Heart right ventricle (tissue), 16 donors: ENCODE results near the gene XNDC1N. TPM values are rescaled to one million over a fixed set of nuclear protein-coding genes. Genes with fewer than 3 reads are reported as not detected.
"Not testable (repeated sequence)": the region's sequence is repeated elsewhere in the genome, so short reads cannot be mapped to it uniquely, and the experiment has no call there.

Experiments
- ATAC-seq, 8 donors: fragments of 200-7000 bp; cut with Tn5 transposase; one replicate each; pipeline ENCODE4 v1.9.1; 2020; ENCODE audit warnings: mild to moderate bottlenecking in 8 of 8, moderate library complexity in 8 of 8, moderate number of reproducible peaks in 1 of 8
- DNase-seq, 2 donors: peaks; one replicate each; pipeline ENCODE4 v3.0.0-alpha.2; 2020
- H3K27ac ChIP-seq, 10 donors: fragments of 200-600 bp; sonication (generic) in 2 of 10; one replicate each; pipeline versions ENCODE4 v1.5.0 to v1.8.0; 2020 to 2022; ENCODE audit warnings: mild to moderate bottlenecking in 3 of 10
- H3K27me3 ChIP-seq, 7 donors: fragments of 200-600 bp; one replicate each; pipeline ENCODE4 v1.8.0; 2021 to 2022; ENCODE audit warnings: mild to moderate bottlenecking in 2 of 7
- H3K36me3 ChIP-seq, 9 donors: fragments of 200-600 bp; sonication (generic) in 1 of 9; one replicate each; pipeline versions ENCODE4 v1.5.0 to v1.8.0; 2020 to 2022; ENCODE audit warnings: mild to moderate bottlenecking in 2 of 9
- H3K4me1 ChIP-seq, 9 donors: fragments of 200-600 bp; sonication (generic) in 1 of 9; one replicate each; pipeline versions ENCODE4 v1.5.0 to v1.8.0; 2020 to 2022; ENCODE audit warnings: mild to moderate bottlenecking in 4 of 9
- H3K4me3 ChIP-seq, 10 donors: fragments of 200-600 bp; sonication (generic) in 2 of 10; one replicate each; pipeline versions ENCODE4 v1.5.0 to v1.8.0; 2020 to 2022; ENCODE audit warnings: mild to moderate bottlenecking in 7 of 10, moderate library complexity in 2 of 10
- H3K9me3 ChIP-seq, 11 donors: fragments of 200-600 bp in 10 of 11; sonication (generic) in 2 of 11; one replicate each; pipeline versions ENCODE4 v1.5.0 to v1.8.0; 2013 to 2022; ENCODE audit warnings: mild to moderate bottlenecking in 2 of 11, control low read depth in 1 of 11, moderate library complexity in 1 of 11
- WGBS, 2 donors: extraction: QIAGEN DNeasy Blood & Tissue Kit; methylation state at CpG; one replicate each; pipeline ENCODE4 v1.1.7; 2013; ENCODE audit warnings: inconsistent platforms in 1 of 2; 5-methylcytosine and 5-hydroxymethylcytosine counted together
- intact Hi-C, 10 donors: fragments of 100-400 bp; cut with DNase I; formaldehyde crosslinking; loops; one replicate each; pipeline versions ENCODE4 v1.11.1 to v1.14.2; 2022
- polyA plus RNA-seq, 2 donors: library from polyadenylated mRNA; stranded (reverse); fragments of 200-250 nt; gene quantifications; one replicate each; pipeline ENCODE4 v1.2.3, GENCODE V29; 2013
- total RNA-seq, 10 donors: library from RNA; stranded (reverse); fragmentation: NEBNext Ultra II Directional in 3 of 10; extraction: Animal tissue kit (Norgen Biotek cat#: 25700) in 3 of 10; gene quantifications; one replicate each; pipeline versions ENCODE4 v1.2.1 to v1.2.4, GENCODE V29; 2021 to 2023
- TF ChIP-seq, protein P1 (sequence below), 9 donors: fragments of 200-600 bp; sonication (generic) in 2 of 9; IDR thresholded peaks; one replicate each; pipeline versions ENCODE4 v1.5.0 to v1.8.0; 2021 to 2022; ENCODE audit warnings: antibody characterized with exemption in 9 of 9, mild to moderate bottlenecking in 5 of 9, moderate library complexity in 1 of 9
- donor health status: Arrhythmogenic right ventricular cardiomyopathy.
- donor health status: ischemic (EF 13 %, LVEDD 7.1; RV severe dilation, severe dysfunction).
- donor health status: healthy with polysubstance abuse.
- donor health status: DM: no; HTN: yes; CAD: no.
- donor health status: DM: no; HTN: no; CAD: no.
- donor health status: ischemic (EF 25% LVEDD 6.9; RV normal size, moderate dysfunction).
- donor health status: ischemic (EF 25% LVEDD 5.7; RV mildly dilated, moderate dysfunction).
- donor health status: healthy.
- donor health status: DM: yes; HTN: yes; CAD: no.
- donor health status: Ischemic cardiomyopathy.
- donor health status: ischemic (EF 35%, LVEDD 5.7; RV mildly dilated, moderate dysfunction).
- donor health status: nonischemic (EF 11% LVEDD 7.7; RV severe dilation, severe dysfunction).
- donor health status: DM: yes; HTN: yes; CAD: no.
- donor health status: PGD.
- donor health status: ischemic (EF 29% LVEDD 5.4; RV normal size, mild dysfunction).
- donor health status: nonischemic (EF 23%, LVEDD 6.1; RV moderate dilation, normal function).

The XNDC1N gene
- total and polyA plus RNA-seq, 12 donors = 1.00 to 4.7 (median 3.4) TPM

DNA sequence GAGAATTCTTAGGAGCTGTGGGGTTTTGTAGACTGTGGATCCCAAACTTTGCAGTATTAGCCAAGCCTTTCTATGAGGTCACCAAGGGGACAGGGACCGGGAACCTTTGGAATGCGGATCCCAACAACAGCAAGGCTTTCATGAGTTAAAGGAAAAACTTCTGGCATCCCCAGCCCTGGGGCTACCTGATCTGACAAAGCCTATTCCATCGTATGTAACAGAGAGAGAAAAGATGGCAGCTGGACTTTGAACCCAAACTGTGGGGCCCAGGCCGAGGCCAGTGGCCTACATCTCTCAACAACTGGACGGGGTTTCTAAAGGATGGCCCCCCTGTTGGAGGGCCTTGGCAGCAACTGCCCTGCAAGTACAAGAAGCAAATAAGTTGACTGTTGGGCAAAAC lies 17.6 kb downstream of the XNDC1N start:
- ATAC-seq, H3K9me3 ChIP-seq, DNase-seq, H3K27ac ChIP-seq, H3K4me3 ChIP-seq, H3K27me3 ChIP-seq, H3K4me1 ChIP-seq, intact Hi-C loops: not testable (repeated sequence)
- H3K36me3 ChIP-seq = peaks cover 0 to 55% (median 13%) of the 10 kb centered on the region in 9 donors
- 90% methylated on average over 5 of the region's 5 CpGs for WGBS, 2 donors

DNA sequence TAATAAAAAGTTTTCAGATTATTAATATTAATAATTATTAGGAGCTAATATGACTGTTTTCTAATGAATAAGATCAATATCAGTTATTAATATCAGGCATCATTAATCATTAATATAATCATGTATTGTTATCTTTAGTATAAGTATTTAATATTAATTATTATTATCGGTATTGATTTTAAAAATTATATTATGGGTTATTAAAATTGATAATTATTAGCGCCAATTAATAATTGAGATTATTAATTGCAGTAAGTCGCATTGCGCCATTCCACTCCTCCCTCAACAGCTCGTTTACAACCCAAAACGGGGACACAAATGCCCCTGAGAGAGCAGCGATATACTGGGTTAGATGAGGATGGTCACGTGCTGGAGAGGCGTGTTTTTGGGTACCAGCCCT lies 20.2 kb downstream of the XNDC1N start:
- Histone ChIP-seq H3K9me3 (no peaks in the 10 kb centered on the region), H3K4me3 (no peak overlapping the region), H3K36me3 (peaks cover 0 to 44% (median 0%) of the 10 kb centered on the region in 9 donors), H3K4me1 (no peaks in the 10 kb centered on the region), H3K27ac (no peak overlapping the region), H3K27me3 (no peaks in the 10 kb centered on the region)
- WGBS, 2 donors = 87 to 93% methylated on average over 9 of the region's 9 CpGs
- DNase-seq (no peak), ATAC-seq (no peak)
- TF ChIP-seq, protein P1, sequence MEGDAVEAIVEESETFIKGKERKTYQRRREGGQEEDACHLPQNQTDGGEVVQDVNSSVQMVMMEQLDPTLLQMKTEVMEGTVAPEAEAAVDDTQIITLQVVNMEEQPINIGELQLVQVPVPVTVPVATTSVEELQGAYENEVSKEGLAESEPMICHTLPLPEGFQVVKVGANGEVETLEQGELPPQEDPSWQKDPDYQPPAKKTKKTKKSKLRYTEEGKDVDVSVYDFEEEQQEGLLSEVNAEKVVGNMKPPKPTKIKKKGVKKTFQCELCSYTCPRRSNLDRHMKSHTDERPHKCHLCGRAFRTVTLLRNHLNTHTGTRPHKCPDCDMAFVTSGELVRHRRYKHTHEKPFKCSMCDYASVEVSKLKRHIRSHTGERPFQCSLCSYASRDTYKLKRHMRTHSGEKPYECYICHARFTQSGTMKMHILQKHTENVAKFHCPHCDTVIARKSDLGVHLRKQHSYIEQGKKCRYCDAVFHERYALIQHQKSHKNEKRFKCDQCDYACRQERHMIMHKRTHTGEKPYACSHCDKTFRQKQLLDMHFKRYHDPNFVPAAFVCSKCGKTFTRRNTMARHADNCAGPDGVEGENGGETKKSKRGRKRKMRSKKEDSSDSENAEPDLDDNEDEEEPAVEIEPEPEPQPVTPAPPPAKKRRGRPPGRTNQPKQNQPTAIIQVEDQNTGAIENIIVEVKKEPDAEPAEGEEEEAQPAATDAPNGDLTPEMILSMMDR (IDR thresholded peaks at IDR 0.05) = no peak
- intact Hi-C loops = no loop called here

DNA sequence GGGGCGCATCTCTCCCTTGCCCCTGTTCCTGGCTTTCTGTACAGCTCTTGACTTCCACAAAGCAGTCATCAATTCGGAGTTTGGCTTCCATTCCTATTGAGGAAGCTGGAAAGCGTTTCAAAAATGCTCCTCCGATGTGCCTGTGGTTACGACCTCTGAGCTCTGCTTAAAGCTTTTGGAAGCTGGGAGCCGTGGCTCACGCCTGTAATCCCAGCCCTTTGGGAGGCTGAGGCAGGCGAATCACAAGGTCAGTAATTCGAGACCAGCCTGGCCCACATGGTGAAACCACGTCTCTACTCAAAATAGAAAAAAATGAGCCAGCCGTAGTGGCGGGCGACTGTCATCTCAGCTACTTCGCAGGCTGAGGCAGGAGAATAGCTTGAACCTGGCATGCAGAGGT lies 27.3 kb downstream of the XNDC1N start:
- H3K4me1 ChIP-seq, intact Hi-C loops, H3K27ac ChIP-seq, DNase-seq, ATAC-seq, H3K27me3 ChIP-seq, H3K9me3 ChIP-seq, H3K4me3 ChIP-seq: not testable (repeated sequence)
- peaks cover 0 to 23% (median 0%) of the 10 kb centered on the region in 9 donors for H3K36me3 ChIP-seq
- 81 to 86% methylated on average over 14 of the region's 14 CpGs for WGBS, 2 donors

DNA sequence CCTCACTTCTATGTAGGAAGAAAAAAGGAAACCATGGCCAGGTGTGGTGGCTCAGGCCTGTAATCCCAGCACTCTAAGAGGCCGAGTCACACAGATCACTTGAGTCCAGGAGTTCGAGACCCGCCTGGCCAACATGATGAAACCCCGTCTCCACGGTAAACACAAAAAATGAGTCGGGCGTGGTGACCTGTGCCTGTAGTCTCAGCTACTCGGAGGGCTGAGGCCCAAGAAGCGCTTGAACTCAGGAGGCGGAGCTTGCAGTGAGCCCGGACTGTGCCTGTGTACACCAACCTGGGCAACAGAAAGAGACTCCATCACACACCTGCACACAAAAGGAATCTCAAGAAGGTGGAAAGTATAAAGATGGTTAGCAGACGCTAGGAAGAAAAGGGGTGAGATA lies 32.4 kb downstream of the XNDC1N start:
- Histone ChIP-seq H3K36me3 (no peaks in the 10 kb centered on the region), H3K9me3 (peaks cover 0 to 2% (median 0%) of the 10 kb centered on the region in 11 donors), H3K4me1 (no peaks in the 10 kb centered on the region), H3K27ac (no peak overlapping the region), H3K4me3 (no peak overlapping the region), H3K27me3 (no peaks in the 10 kb centered on the region)
- TF ChIP-seq, protein P1 (IDR thresholded peaks at IDR 0.05) = no peak
- intact Hi-C loops = no loop called here
- no peak for ATAC-seq
- 93 to 94% methylated on average over 12 of the region's 12 CpGs for WGBS, 2 donors
- no peak for DNase-seq

DNA sequence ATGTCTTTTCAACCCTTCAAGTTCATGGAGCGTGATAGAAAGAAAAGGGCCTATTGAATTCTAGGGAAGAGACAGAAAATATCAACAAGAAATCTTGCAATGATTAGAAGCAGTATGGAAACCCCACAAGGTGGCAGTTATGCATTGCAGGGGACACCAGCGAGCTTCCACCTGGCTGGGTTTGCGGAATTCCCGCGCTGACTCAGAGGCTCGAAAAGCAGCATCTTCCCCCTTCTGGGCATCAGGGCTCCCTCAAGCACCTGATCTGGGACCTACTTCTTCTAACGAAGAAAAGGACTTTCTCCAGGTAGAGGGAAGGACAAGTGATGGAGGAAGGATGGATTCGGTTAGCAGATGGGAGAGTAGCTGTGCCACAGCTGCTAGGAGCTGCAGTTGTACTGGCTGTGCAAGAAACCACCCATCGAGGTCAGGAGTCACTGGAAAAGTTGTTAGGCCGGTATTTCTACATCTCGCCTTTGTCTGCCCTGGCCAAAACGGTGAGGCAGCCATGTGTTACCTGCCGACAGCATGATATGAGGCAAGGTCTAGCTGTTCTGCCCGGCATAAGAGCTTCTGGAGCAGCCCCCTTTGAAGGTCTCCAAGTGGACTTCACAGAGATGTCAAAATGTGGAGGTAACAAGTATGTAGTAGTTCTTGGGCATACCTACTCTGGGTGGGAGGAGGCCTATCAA lies 39.1 kb downstream of the XNDC1N start:
- H3K4me3 ChIP-seq, ATAC-seq, H3K27ac ChIP-seq, intact Hi-C loops, H3K9me3 ChIP-seq, H3K27me3 ChIP-seq, H3K4me1 ChIP-seq, DNase-seq, H3K36me3 ChIP-seq: not testable (repeated sequence)
- 94 to 95% methylated on average over 13 to 14 of the region's 14 CpGs for WGBS, 2 donors

DNA sequence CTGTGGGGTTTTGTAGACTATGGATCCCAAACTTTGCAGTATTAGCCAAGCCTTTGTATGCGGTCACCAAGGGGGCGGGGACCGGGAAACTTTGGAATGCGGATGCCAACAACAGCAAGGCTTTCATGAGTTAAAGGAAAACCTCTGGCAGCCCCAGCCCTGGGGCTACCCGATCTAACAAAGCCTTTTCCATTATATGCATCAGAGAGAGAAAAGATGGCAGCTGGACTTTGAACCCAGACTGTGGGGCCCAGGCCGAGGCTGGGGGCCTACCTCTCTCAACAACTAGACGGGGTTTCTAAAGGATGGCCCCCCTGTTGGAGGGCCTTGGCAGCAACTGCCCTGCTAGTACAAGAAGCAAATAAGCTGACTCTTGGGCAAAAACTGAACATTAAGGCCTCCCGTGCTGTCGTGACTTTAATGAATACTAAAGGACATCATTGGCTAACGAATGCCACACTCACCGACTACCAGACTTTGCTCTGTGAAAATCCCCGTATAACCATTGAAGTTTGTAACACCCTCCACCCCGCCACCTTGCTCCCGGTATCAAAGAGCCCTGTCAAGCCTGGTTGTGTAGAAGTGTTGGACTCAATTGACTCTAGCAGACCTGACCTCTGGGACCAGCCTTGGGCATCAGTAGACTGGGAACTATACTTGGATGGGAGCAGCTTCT lies 39.9 kb downstream of the XNDC1N start:
- H3K36me3 ChIP-seq, H3K4me3 ChIP-seq, H3K9me3 ChIP-seq, H3K27me3 ChIP-seq, H3K4me1 ChIP-seq, DNase-seq, ATAC-seq, H3K27ac ChIP-seq, intact Hi-C loops: not testable (repeated sequence)
- WGBS, 2 donors = 92 to 94% methylated on average over 14 of the region's 14 CpGs

DNA sequence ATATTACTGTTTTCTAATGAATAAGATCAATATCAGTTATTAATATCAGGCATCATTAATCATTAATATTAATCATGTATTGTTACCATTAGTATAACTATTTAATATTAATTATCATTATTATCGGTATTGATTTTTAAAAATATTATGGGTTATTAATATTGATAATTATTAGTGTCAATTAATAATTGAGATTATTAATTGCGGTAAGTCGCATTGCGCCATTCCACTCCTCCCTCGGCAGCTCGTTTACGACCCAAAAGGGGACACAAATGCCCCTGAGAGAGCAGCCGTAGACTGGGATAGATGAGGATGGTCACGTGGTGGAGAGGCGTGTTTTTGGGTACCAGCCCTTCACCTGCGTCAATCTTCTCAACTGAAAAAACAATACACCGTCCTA lies 42.6 kb downstream of the XNDC1N start:
- H3K4me1 ChIP-seq, H3K9me3 ChIP-seq, H3K36me3 ChIP-seq, H3K27me3 ChIP-seq, H3K4me3 ChIP-seq, intact Hi-C loops, ATAC-seq, DNase-seq, H3K27ac ChIP-seq: not testable (repeated sequence)
- 96 to 98% methylated on average over 12 of the region's 12 CpGs for WGBS, 2 donors
